Activated naive CD8-positive, alpha-beta T cell treated with anti-CD3 and anti-CD28 coated beads, Interleukin-2, amount 10 ng/mL, durations not matched to agents 7 days and 5 days (primary cell): Measurements from ENCODE around the gene KRT31. TPM values are rescaled to one million over a fixed set of nuclear protein-coding genes. Genes with fewer than 3 reads are reported as not detected.
"Not testable (repeated sequence)": the region's sequence is repeated elsewhere in the genome, so short reads cannot be mapped to it uniquely, and the experiment has no call there.

Source experiments
- ATAC-seq: fragments of 150-1000 bp; cut with Tn5 transposase; one replicate; pipeline ENCODE4 v1.10.0; 2021; ENCODE audit warnings: low read depth, moderate library complexity
- POLR2A ChIA-PET: fragments of 350-600 bp; sonication (Branson Sonifier 250); formaldehyde crosslinking; loops from one replicate; lab custom pipeline; 2021; ENCODE audit warnings: antibody characterized with exemption; lab: Charles Lee
- DNase-seq: peaks from one replicate; pipeline ENCODE4 v3.0.0; 2021
- H3K27ac Mint-ChIP-seq: one replicate; pipeline ENCODE4 v1.8.0; 2022; ENCODE audit warnings: mild to moderate bottlenecking, mixed read lengths
- H3K27me3 Mint-ChIP-seq: one replicate; pipeline ENCODE4 v1.8.0; 2022; ENCODE audit warnings: mild to moderate bottlenecking, moderate library complexity, mixed read lengths
- H3K36me3 Mint-ChIP-seq: one replicate; pipeline ENCODE4 v1.8.0; 2021; ENCODE audit warnings: mild to moderate bottlenecking, mixed read lengths
- H3K4me1 Mint-ChIP-seq: one replicate; pipeline ENCODE4 v1.8.0; 2021; ENCODE audit warnings: mixed read lengths
- H3K4me3 Mint-ChIP-seq: one replicate; pipeline ENCODE4 v1.8.0; 2022; ENCODE audit warnings: mild to moderate bottlenecking, moderate library complexity, mixed read lengths
- H3K9me3 Mint-ChIP-seq: one replicate; pipeline ENCODE4 v1.8.0; 2021; ENCODE audit warnings: mixed read lengths
- total RNA-seq, 2 experiments: library from RNA; stranded (reverse); gene quantifications; one replicate each; pipeline ENCODE4 v1.2.3, GENCODE V29; 2021

KRT31 gene
- total RNA-seq, 2 experiments from 2014 or later: not detected

DNA sequence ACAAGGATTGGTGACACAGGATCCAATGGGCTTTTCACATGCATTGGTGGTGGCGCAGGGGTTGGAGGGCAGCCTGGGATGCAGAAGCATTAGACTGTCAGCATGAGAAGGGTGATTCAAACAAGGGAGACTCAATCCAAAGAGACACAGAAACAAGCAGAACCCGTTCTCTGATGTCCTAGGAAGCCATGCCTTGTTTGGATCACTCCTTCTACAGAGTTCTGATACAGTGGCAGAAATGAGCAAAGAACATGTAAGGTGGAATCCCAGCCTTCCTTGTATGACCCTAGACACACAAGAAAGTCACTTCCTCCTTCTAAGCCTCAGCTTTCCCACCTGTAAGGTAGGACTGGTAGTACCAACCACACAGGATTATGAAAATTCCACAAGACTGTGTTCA, 33.5 kb downstream of the KRT31 start:
- no peak overlapping the region for H3K27ac Mint-ChIP-seq
- no peak for ATAC-seq
- H3K4me1 Mint-ChIP-seq: no peaks in the 10 kb centered on the region
- POLR2A ChIA-PET: no interaction called here
- no peaks in the 10 kb centered on the region for H3K36me3 Mint-ChIP-seq
- no peaks in the 10 kb centered on the region for H3K9me3 Mint-ChIP-seq
- no peak overlapping the region for H3K4me3 Mint-ChIP-seq
- DNase-seq: no peak
- peaks cover 2% of the 10 kb centered on the region for H3K27me3 Mint-ChIP-seq

DNA sequence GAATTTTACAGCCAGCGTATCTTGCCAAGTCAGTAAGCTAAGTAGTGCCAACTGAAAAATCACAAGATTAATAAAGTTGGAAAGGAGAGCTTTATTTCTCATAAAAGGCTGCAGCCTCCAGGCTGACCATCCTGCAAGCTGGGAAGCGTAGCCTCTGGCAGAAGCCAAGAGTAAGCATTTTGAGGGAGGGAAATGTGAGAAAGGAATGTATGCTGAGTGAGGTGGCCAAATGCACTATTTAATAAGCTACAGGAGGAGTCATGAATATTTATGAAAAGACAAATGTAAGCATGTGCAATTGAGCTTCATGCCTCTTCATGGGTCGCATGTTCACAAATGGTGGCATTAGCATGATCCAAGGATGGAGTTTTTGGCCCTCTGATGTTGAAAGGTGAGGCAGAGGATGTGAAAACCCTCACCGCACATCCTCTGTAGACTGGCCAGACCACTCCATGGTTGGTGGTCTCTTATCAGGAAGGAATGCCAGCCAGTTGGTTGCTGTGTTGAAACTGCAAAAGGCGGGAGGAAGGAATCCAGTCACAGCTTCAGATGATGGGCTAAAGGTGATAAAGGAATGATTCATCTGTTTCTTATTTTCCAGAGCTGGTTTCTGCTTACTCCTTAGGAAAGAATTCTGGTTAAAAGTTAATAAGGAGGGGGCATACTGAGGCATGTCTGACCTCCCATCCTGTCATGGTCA, 37.0 kb downstream of the KRT31 start:
- POLR2A ChIA-PET: no interaction called here
- Mint-ChIP-seq H3K27ac (no peak overlapping the region), H3K9me3 (no peaks in the 10 kb centered on the region), H3K36me3 (no peaks in the 10 kb centered on the region), H3K4me3 (no peak overlapping the region), H3K4me1 (no peaks in the 10 kb centered on the region), H3K27me3 (peaks cover 2% of the 10 kb centered on the region)
- ATAC-seq: no peak
- no peak for DNase-seq

DNA sequence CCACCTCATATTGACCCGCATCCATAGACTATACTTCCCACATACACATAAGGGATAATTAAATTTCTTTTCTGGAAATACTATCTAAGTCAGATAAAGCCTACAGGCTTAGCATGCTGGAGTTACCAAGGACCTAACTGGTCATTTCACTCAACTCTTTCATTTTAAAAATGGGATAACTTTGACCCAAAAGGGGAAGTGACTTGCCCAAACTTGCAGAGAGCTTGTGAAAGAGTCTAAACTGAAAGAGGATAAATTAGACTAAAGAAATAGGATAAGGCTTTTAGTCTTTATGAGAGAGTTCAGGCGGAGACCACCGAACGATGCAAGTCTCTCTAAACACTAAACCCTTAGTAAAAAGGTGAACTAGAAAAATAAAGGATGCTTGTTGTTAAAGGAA, 42.9 kb downstream of the KRT31 start:
- Mint-ChIP-seq H3K4me3 (no peak overlapping the region), H3K27ac (no peak overlapping the region), H3K4me1 (no peaks in the 10 kb centered on the region), H3K27me3 (peaks cover 8% of the 10 kb centered on the region), H3K9me3 (no peaks in the 10 kb centered on the region), H3K36me3 (no peaks in the 10 kb centered on the region)
- DNase-seq: no peak
- ATAC-seq: no peak
- POLR2A ChIA-PET: no interaction called here

DNA sequence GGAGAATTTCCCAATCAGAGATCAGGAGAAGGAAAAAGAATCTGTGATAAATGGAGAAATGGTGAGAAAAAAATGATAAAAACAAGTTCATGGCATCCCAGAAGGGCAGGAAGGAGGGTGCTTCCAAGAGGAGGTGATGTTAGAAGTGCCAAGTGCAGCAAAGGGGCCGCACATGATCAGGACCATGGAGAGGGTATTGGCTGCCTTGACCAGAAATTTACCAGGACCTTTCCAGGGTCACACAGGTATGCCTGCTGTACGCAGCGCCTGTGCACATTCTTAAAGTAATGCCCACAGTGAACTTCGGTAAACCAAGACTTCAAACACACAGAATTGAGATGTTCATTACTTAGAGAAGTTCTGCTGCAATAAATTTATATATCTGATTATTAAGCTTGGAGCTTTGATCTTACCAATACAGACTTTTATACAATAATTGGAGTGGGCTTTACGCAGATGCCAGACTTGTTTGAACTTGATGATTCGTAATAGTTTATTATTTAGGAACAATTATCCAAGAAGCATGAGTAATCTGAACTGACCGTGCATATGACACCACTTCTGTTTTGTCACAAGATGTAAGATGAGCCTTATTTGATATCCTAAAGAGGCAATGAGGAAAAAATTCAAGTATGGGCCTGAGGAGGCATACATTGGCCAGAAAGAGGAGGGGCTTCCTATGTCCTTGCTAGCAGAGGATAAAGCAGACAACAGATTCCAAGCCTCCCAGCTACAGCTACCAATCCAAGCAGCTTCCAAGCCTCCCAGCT, 44.6 kb downstream of the KRT31 start:
- H3K27me3 Mint-ChIP-seq: peaks cover 8% of the 10 kb centered on the region
- DNase-seq: no peak
- ATAC-seq: no peak
- POLR2A ChIA-PET: interaction anchor here (1.2 kb wide), 1 partner anchor 336 kb away, joined by 3 read pairs; no protein-coding TSS in a partner anchor
- no peak overlapping the region for H3K4me3 Mint-ChIP-seq
- no peaks in the 10 kb centered on the region for H3K9me3 Mint-ChIP-seq
- H3K4me1 Mint-ChIP-seq: no peaks in the 10 kb centered on the region
- H3K36me3 Mint-ChIP-seq: no peaks in the 10 kb centered on the region
- H3K27ac Mint-ChIP-seq: no peak overlapping the region

DNA sequence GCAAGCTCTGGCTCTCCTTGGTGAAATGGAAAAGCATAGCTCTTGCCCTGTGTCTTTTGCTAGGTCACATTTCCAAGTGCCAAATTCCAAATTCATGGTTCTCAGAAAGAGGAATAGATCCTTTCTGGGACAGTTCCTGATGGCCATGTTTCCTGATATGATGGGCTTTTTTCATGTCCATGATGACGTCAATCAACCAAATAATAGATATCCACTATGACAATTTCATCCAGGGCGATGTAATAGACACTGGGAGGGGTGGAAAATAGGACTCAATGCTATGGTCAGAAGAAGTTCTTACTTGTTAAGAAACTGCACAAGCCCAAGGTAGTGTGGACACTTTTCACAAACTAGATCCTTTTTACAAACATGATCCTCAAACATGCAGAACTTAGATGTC, 46.2 kb downstream of the KRT31 start:
- no peak overlapping the region for H3K4me3 Mint-ChIP-seq
- POLR2A ChIA-PET: no interaction called here
- no peak for DNase-seq
- peaks cover 8% of the 10 kb centered on the region for H3K27me3 Mint-ChIP-seq
- no peak overlapping the region for H3K27ac Mint-ChIP-seq
- no peaks in the 10 kb centered on the region for H3K36me3 Mint-ChIP-seq
- H3K9me3 Mint-ChIP-seq: no peaks in the 10 kb centered on the region
- H3K4me1 Mint-ChIP-seq: no peaks in the 10 kb centered on the region
- no peak for ATAC-seq

DNA sequence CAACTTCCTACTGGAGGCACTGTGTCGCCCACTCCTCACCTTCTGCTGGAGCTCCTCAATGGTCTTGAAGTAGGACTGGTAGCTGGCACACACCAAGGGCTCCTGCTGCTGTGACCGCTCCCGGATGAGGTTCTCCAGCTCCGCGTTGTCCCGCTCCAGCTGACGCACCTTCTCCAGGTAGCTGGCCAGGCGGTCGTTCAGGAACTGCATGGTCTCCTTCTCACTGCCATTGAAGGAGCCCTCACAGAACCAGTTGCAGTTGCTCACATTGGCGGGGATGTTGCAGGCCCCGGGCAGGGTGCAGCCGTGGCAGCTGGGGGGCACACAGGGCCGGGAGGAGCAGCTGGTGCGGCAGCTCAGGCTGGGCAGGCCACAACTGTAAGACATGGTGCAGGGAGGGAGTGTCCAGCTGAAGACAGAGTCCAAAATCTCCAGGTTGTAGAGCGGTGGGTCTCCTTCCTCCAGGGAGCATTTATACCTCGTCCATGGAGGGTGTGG, 47.0 kb downstream of the KRT31 start, which contains the start of gene KRT33A:
TSS of gene KRT33A (minus strand) at position 448 of the 498 bp plus-strand sequence. CDS start at position 387, 61 bp downstream.
- H3K27ac Mint-ChIP-seq, POLR2A ChIA-PET, H3K27me3 Mint-ChIP-seq, H3K9me3 Mint-ChIP-seq, H3K4me1 Mint-ChIP-seq, DNase-seq, ATAC-seq, H3K4me3 Mint-ChIP-seq, H3K36me3 Mint-ChIP-seq: not testable (repeated sequence)

DNA sequence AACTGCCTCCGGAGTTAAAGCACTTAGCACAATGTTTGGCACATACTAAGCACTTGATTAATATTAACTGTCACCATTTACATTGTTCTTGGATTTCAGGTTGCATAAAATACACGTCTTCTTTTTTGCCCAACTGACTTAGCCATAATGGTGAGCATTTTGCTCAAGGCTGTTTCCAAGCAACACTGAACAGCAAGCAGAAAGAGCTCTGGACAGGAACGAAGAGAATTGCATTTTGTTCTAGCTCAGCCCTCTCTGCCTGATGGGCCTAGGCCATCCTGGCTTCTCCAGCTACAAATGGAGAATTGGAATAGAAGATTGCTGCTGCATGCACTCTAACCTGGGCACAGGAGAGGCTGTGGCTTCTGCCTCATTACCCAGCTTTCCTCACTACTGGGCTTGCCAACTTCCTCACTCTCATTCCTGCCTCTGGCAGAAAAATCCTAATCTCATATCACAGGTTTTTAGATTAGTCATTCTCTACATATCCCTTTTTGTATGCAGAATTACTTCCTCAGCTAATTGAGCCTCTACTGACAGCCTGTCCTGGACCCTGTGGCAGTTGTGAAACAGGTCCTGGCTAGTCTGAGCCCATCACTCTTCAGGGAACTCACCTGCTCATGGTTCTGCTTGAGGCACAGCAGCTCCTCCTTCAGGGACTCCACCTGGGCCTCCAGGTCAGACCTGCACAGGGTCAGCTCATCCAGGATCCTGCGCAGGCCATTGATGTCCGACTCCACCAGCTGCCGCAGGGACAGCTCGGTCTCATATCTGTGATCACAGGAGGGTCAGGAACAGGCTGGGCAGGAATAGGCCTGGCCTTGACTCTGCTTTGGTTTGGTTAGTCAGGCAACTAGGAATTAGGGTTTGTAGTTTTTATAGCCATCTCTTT, 49.3 kb downstream of the KRT31 start:
- no peak overlapping the region for H3K27ac Mint-ChIP-seq
- no peaks in the 10 kb centered on the region for H3K4me1 Mint-ChIP-seq
- peaks cover 2% of the 10 kb centered on the region for H3K27me3 Mint-ChIP-seq
- no peak for ATAC-seq
- H3K36me3 Mint-ChIP-seq: peaks cover 3% of the 10 kb centered on the region
- no peak for DNase-seq
- H3K9me3 Mint-ChIP-seq: peaks cover 2% of the 10 kb centered on the region
- POLR2A ChIA-PET: no interaction called here
- no peak overlapping the region for H3K4me3 Mint-ChIP-seq

DNA sequence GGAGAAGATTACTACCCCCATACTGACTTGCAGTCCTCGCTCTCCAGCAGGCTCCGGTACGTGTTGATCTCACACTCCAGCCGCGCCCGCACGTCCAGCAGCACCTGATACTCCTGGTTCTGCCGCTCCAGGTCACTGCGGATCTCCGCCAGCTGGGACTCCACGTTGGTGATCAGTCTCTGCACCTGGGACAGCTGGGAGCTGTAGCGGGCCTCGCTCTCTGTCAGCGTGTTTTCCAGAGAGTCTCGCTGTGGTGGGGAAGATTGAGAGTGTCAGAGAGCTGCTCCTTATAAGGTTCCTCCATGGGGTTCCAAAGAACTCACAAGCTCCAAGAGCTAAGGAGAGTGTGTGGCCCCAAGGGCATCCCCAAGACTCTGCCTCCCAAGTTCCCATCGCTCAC, 51.0 kb downstream of the KRT31 start:
- peaks cover 12% of the 10 kb centered on the region for H3K36me3 Mint-ChIP-seq
- DNase-seq, ATAC-seq, POLR2A ChIA-PET, H3K27me3 Mint-ChIP-seq, H3K4me3 Mint-ChIP-seq, H3K4me1 Mint-ChIP-seq, H3K27ac Mint-ChIP-seq: not testable (repeated sequence)
- H3K9me3 Mint-ChIP-seq: peaks cover 12% of the 10 kb centered on the region

DNA sequence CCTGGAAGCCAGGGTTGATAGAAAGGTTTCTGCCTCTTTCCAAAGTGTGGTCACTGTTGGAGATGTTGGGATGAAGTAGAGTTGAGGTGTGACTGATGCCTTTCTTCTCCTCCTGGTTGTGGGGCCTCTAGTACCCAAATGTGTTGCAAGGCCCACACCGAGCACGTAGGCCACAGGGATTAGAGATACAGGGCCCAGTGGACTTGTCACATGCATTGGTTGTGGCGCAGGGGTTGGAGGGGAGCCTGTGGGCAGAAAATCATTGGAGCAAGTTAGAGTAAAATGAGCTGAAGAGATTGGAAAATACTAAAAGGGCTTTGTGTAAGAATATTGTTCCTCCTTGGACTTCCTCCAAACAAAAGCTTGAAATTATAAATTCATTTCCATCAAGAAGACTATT, 51.4 kb downstream of the KRT31 start:
- Mint-ChIP-seq H3K4me3 (no peak overlapping the region), H3K27me3 (peaks cover 2% of the 10 kb centered on the region), H3K27ac (no peak overlapping the region), H3K9me3 (peaks cover 12% of the 10 kb centered on the region), H3K36me3 (peaks cover 12% of the 10 kb centered on the region), H3K4me1 (peaks cover 9% of the 10 kb centered on the region)
- DNase-seq (no peak), ATAC-seq (no peak)
- POLR2A ChIA-PET: no interaction called here

Other genes with a start within 250 kb of the KRT31 start
- not detected for gene KRTAP4-5, start 247.8 kb downstream of the KRT31 start, total RNA-seq
- gene KRTAP4-4, start 236.9 kb downstream of the KRT31 start, total RNA-seq: not detected
- not detected for gene KRTAP4-3, start 229.4 kb downstream of the KRT31 start, total RNA-seq
- gene KRTAP4-2, start 219.4 kb downstream of the KRT31 start, total RNA-seq: not detected
- not detected for gene KRTAP4-1, start 212.7 kb downstream of the KRT31 start, total RNA-seq
- gene KRTAP9-1, start 207.7 kb downstream of the KRT31 start, total RNA-seq: not detected
- gene KRTAP9-2, start 171.0 kb downstream of the KRT31 start, total RNA-seq: not detected
- gene KRTAP9-3, start 165.2 kb downstream of the KRT31 start, total RNA-seq: not detected
- not detected for gene KRTAP9-8, start 159.6 kb downstream of the KRT31 start, total RNA-seq
- not detected for gene KRTAP9-4, start 147.9 kb downstream of the KRT31 start, total RNA-seq
- gene KRTAP9-9, start 142.2 kb downstream of the KRT31 start, total RNA-seq: not detected
- gene KRTAP9-6, start 132.2 kb downstream of the KRT31 start, total RNA-seq: not detected
- gene KRTAP9-7, start 121.9 kb downstream of the KRT31 start, total RNA-seq: not detected
- gene KRTAP29-1, start 94.8 kb downstream of the KRT31 start, total RNA-seq: not detected
- gene KRTAP16-1, start 88.3 kb downstream of the KRT31 start, total RNA-seq: not detected
- not detected for gene KRTAP17-1, start 81.9 kb downstream of the KRT31 start, total RNA-seq
- not detected for gene KRT33A, start 46.8 kb downstream of the KRT31 start, total RNA-seq
- not detected for gene KRT33B, start 27.8 kb downstream of the KRT31 start, total RNA-seq
- not detected for gene KRT34, start 15.3 kb downstream of the KRT31 start, total RNA-seq
- gene KRT37, start 27.0 kb upstream of the KRT31 start, total RNA-seq: not detected
- not detected for gene KRT38, start 43.4 kb upstream of the KRT31 start, total RNA-seq
- not detected for gene KRT32, start 69.8 kb upstream of the KRT31 start, total RNA-seq
- gene KRT35, start 83.5 kb upstream of the KRT31 start, total RNA-seq: not detected
- gene KRT36, start 92.3 kb upstream of the KRT31 start, total RNA-seq: not detected
- gene KRT13, start 108.0 kb upstream of the KRT31 start, total RNA-seq: not detected
- not detected for gene KRT15, start 121.3 kb upstream of the KRT31 start, total RNA-seq
- gene KRT19, start 130.7 kb upstream of the KRT31 start, total RNA-seq: not detected
- gene KRT9, start 174.5 kb upstream of the KRT31 start, total RNA-seq: not detected
- not detected for gene KRT14, start 189.3 kb upstream of the KRT31 start, total RNA-seq
- not detected for gene KRT16, start 215.2 kb upstream of the KRT31 start, total RNA-seq
- not detected for gene KRT17, start 227.0 kb upstream of the KRT31 start, total RNA-seq